GM12878 (cell line): ENCODE data around the gene TNRC6C. TPM values are rescaled to one million over a fixed set of nuclear protein-coding genes. Genes with fewer than 3 reads are reported as not detected.

ENCODE experiments used
- ATAC-seq: fragments of 200-7000 bp; cut with Tn5 transposase; 3 replicates; pipeline ENCODE4 v1.9.1; 2020; ENCODE audit warnings: mild to moderate bottlenecking, moderate library complexity
- BruUV-seq: library from RNA; stranded (reverse); fragments of 400-500 nt; replicated peaks from 2 replicates; lab custom pipeline; 2021; lab: Mats Ljungman, UMichigan
- CTCF ChIA-PET: fragments of 300-600 bp; sonication (Branson Sonifier 250); formaldehyde crosslinking; extraction: SDS; loops from one replicate; lab custom pipeline; 2021; ENCODE audit warnings: inconsistent platforms; lab: Yijun Ruan, JAX
- POLR2A ChIA-PET: fragments of 350-600 bp; formaldehyde crosslinking; extraction: SDS; loops from one replicate; lab custom pipeline; 2021; ENCODE audit warnings: inconsistent platforms; lab: Charles Lee
- RAD21 ChIA-PET: fragments of 300-600 bp; sonication (Branson Sonifier 250); formaldehyde crosslinking; loops from one replicate; lab custom pipeline; 2023; ENCODE audit warnings: antibody characterized with exemption; ENCODE audit not compliant: unreplicated experiment; lab: Charles Lee
- SMC1A ChIA-PET: fragments of 300-600 bp; sonication (Branson Sonifier 250); formaldehyde crosslinking; loops from one replicate; lab custom pipeline; 2023; ENCODE audit not compliant: unreplicated experiment, uncharacterized antibody; lab: Charles Lee
- DNase-seq: peaks from one replicate; pipeline ENCODE4 v3.0.0-alpha.2; 2011; ENCODE audit warnings: low read depth, low spot score
- FAIRE-seq: peaks from 3 replicates; lab custom pipeline; 2011; peaks lifted over from hg19 to GRCh38; lab: Jason Lieb, UNC
- H2AFZ ChIP-seq: 2 replicates; pipeline ENCODE4 v1.6.0; 2011; ENCODE audit warnings: low read depth, low read length, control low read depth; ENCODE audit not compliant: control insufficient read depth
- H3K27ac ChIP-seq: 2 replicates; pipeline ENCODE4 v1.5.1; 2011; ENCODE audit warnings: control low read depth; ENCODE audit not compliant: control insufficient read depth, insufficient read depth
- H3K27me3 ChIP-seq, 2 experiments: replicated peaks in 1 of 2; 2 replicates each; pipeline versions ENCODE4 v1.6.0 to v1.6.1; 2011; ENCODE audit warnings: low read length in 1 of 2; ENCODE audit not compliant: control insufficient read depth in 2 of 2, insufficient read depth in 2 of 2
- H3K36me3 ChIP-seq, 2 experiments: 2 replicates each; pipeline ENCODE4 v1.5.1; 2011; ENCODE audit warnings: low read length in 1 of 2; ENCODE audit not compliant: control insufficient read depth in 2 of 2, insufficient read depth in 2 of 2
- H3K4me1 ChIP-seq: 2 replicates; pipeline ENCODE4 v1.6.1; 2011; ENCODE audit warnings: mild to moderate bottlenecking, low read length, moderate library complexity, mixed read lengths; ENCODE audit not compliant: control insufficient read depth, insufficient read depth
- H3K4me2 ChIP-seq: 2 replicates; pipeline ENCODE4 v1.6.0; 2011; ENCODE audit warnings: control low read depth; ENCODE audit not compliant: control insufficient read depth, insufficient read depth
- H3K4me3 ChIP-seq: fragments of 200-600 bp; sonication (generic); 2 replicates; pipeline ENCODE4 v1.5.1; 2016
- H3K79me2 ChIP-seq: 2 replicates; pipeline ENCODE4 v1.6.0; 2011; ENCODE audit warnings: low read length; ENCODE audit not compliant: control insufficient read depth, insufficient read depth
- H3K9ac ChIP-seq: 2 replicates; pipeline ENCODE4 v1.8.0; 2011; ENCODE audit warnings: low read length, control low read depth, mixed read lengths; ENCODE audit not compliant: control insufficient read depth, insufficient read depth
- H3K9me3 ChIP-seq: replicated peaks from 3 replicates; pipeline ENCODE4 v1.5.1; 2011; ENCODE audit warnings: mild to moderate bottlenecking, low read length; ENCODE audit not compliant: control insufficient read depth, insufficient read depth
- H4K20me1 ChIP-seq: 2 replicates; pipeline ENCODE4 v1.6.0; 2011; ENCODE audit not compliant: control insufficient read depth, insufficient read depth
- ESRRA ChIP-seq: IDR thresholded peaks from 2 replicates; pipeline ENCODE4 v1.6.1; 2012; ENCODE audit warnings: mild to moderate bottlenecking, low read length, improper control_type of control experiment
- HDAC6 ChIP-seq: fragments of 200-600 bp; sonication (generic); IDR thresholded peaks from one replicate; pipeline ENCODE4 v1.8.0; 2017; ENCODE audit warnings: antibody characterized with exemption; ENCODE audit not compliant: unreplicated experiment
- MXI1 ChIP-seq: fragments of 150-350 bp; IDR thresholded peaks from 2 replicates; pipeline ENCODE4 v1.6.1; 2011; ENCODE audit warnings: low read depth, mild to moderate bottlenecking, inconsistent platforms, low read length, improper control_type of control experiment
- PML ChIP-seq: IDR thresholded peaks from 2 replicates; pipeline ENCODE4 v1.6.1; 2012; ENCODE audit warnings: low read length, inconsistent platforms
- POLR2AphosphoS5 ChIP-seq: IDR thresholded peaks from 2 replicates; pipeline ENCODE4 v1.6.1; 2011; ENCODE audit warnings: mild to moderate bottlenecking, low read length, inconsistent platforms
- WGBS: methylation state at CpG from one replicate; pipeline ENCODE4 v1.1.6; 2016; ENCODE audit warnings: low lambda C conversion rate; ENCODE audit not compliant: insufficient replicate concordance, insufficient coverage; ENCODE audit errors: missing lambda C conversion rate; 5-methylcytosine and 5-hydroxymethylcytosine counted together
- in situ Hi-C: fragments of 300-500 bp; cut with MboI; formaldehyde crosslinking; loops from 9 replicates; pipeline ENCODE4 v1.14.3; 2018; ENCODE audit warnings: mixed read lengths
- intact Hi-C: fragments of 100-400 bp; cut with micrococcal nuclease; formaldehyde crosslinking; loops from one replicate; pipeline ENCODE4 v1.14.2; 2022; ENCODE audit not compliant: unreplicated experiment
- polyA plus RNA-seq, 11 experiments: library from polyadenylated mRNA; depleted of rRNA in 4 of 11; unstranded in 6 of 11; stranded (reverse) in 5 of 11; fragments of >200 nt; fragmentation: Nextera tagmentation in 4 of 11; fragmentation: Illumina TruSeq in 1 of 11; extraction: Ambion mirVana in 4 of 11; extraction: Trizol in 1 of 11; gene quantifications; 1 replicate in 1 of 11; 2 replicates in 10 of 11; pipeline versions ENCODE4 v1.2.1 to v1.2.3, GENCODE V29; 2011 to 2016; ENCODE audit warnings: inconsistent platforms in 2 of 11, missing spikeins in 2 of 11, low read depth in 1 of 11
- total RNA-seq, 4 experiments: library from RNA; depleted of rRNA in 3 of 4; stranded (reverse); fragments of >200 nt in 3 of 4; fragmentation: Illumina TruSeq in 1 of 4; extraction: Trizol in 1 of 4; gene quantifications; 2 replicates each; pipeline versions ENCODE4 v1.2.1 to v1.2.3, GENCODE V29; 2013 to 2021
- TF ChIP-seq, protein P1 (sequence below), 3 experiments: IDR thresholded peaks in 2 of 3; conservative IDR thresholded peaks in 1 of 3; 2 replicates each; pipeline ENCODE4 v1.5.1; 2011; ENCODE audit warnings: low read depth in 3 of 3, low read length in 3 of 3, mild to moderate bottlenecking in 3 of 3, control low read depth in 2 of 3, moderate library complexity in 2 of 3, inconsistent platforms in 1 of 3, mixed read lengths in 1 of 3; ENCODE audit not compliant: control insufficient read depth in 2 of 3, insufficient read depth in 1 of 3; ENCODE audit errors: extremely low read depth in 1 of 3
- TF ChIP-seq, protein P2 (sequence below): IDR thresholded peaks from 2 replicates; pipeline ENCODE4 v1.6.1; 2011; ENCODE audit warnings: low read depth, mild to moderate bottlenecking, low read length, moderate library complexity, borderline replicate concordance; ENCODE audit errors: extremely low read depth

Gene TNRC6C
- total and polyA plus RNA-seq, 10 of the 15 experiments (the other 5 are each of a cell fraction or from before 2014, with no cell fraction given): 0.40 to 6.1 (median 0.96) TPM

- no TSS peak for BruUV-seq
- POLR2A ChIA-PET: interaction anchor here (1.2 kb wide), 1 partner anchor 56 kb away, joined by 3 read pairs; no protein-coding TSS in a partner anchor
- no peak for FAIRE-seq
These were observed 21.6 kb upstream of the TNRC6C start for GRCh38 chr17:77936881-77937280.

DNA sequence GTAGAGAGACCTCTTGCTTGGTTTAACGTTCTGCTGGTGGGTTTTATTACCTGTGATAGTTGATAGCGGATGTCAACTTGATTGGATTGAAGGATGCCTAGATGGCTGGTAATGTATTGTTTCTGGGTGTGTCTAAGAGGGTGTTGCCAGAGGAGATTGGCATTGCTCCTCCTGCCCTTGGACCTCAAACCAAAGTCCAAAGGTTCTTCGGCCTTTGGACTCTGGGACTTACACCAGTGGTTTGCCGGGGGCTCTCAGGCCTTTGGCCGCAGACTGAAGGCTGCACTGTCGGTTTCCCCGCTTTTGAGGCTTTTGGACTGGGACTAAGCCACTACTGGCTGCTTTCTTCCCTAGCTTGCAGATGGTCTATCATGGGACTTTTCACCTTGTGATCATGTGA lies 17.5 kb upstream of the TNRC6C start:
- Histone ChIP-seq H3K79me2 (no peaks in the 10 kb centered on the region), H2AFZ (no peak overlapping the region), H3K4me2 (no peak overlapping the region), H3K9ac (no peak overlapping the region), H3K4me3 (no peak overlapping the region), H3K9me3 (no peaks in the 10 kb centered on the region), H3K36me3 (no peaks in the 10 kb centered on the region), H3K27ac (no peak overlapping the region), H3K27me3 (peaks cover 3 to 8% of the 10 kb centered on the region in 2 experiments; a peak in 3 of 4 replicates), H4K20me1 (no peaks in the 10 kb centered on the region), H3K4me1 (no peaks in the 10 kb centered on the region)
- intact Hi-C loops (no loop called here), in situ Hi-C loops (no loop called here)
- no TSS peak for BruUV-seq
- POLR2A ChIA-PET: no interaction called here
- WGBS: 50% methylated on average over 7 of the region's 7 CpGs
- FAIRE-seq (no peak), ATAC-seq (no peak), DNase-seq (no peak)
- TF ChIP-seq, protein P1, sequence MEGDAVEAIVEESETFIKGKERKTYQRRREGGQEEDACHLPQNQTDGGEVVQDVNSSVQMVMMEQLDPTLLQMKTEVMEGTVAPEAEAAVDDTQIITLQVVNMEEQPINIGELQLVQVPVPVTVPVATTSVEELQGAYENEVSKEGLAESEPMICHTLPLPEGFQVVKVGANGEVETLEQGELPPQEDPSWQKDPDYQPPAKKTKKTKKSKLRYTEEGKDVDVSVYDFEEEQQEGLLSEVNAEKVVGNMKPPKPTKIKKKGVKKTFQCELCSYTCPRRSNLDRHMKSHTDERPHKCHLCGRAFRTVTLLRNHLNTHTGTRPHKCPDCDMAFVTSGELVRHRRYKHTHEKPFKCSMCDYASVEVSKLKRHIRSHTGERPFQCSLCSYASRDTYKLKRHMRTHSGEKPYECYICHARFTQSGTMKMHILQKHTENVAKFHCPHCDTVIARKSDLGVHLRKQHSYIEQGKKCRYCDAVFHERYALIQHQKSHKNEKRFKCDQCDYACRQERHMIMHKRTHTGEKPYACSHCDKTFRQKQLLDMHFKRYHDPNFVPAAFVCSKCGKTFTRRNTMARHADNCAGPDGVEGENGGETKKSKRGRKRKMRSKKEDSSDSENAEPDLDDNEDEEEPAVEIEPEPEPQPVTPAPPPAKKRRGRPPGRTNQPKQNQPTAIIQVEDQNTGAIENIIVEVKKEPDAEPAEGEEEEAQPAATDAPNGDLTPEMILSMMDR (IDR thresholded peaks at IDR 0.05 in 2 of 3, conservative IDR thresholded peaks at IDR 0.05 in 1 of 3; ENCODE audit: control insufficient read depth in 2 of 3, extremely low read depth in 1 of 3, insufficient read depth in 1 of 3, low read depth in 3 of 3, low read length in 3 of 3): no peak
- TF ChIP-seq POLR2AphosphoS5 (no peak), HDAC6 (no peak), ESRRA (no peak)
- TF ChIP-seq, protein P2, sequence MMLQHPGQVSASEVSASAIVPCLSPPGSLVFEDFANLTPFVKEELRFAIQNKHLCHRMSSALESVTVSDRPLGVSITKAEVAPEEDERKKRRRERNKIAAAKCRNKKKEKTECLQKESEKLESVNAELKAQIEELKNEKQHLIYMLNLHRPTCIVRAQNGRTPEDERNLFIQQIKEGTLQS: no peak
- RAD21 ChIA-PET: no interaction called here
- CTCF ChIA-PET: interaction anchor here (0.6 kb wide), 1 partner anchor 455 kb away, joined by 4 read pairs; no protein-coding TSS in a partner anchor
- SMC1A ChIA-PET: no interaction called here

More at GRCh38 chr17:77936881-77937280, 21.6 kb upstream of the TNRC6C start:
- no peak overlapping the region for H2AFZ ChIP-seq
- no peaks in the 10 kb centered on the region for H3K79me2 ChIP-seq
- no peak for TF ChIP-seq MXI1
- no peak for TF ChIP-seq PML
- TF ChIP-seq, all 136 proteins: peak for 0
- ChIA-PET SMC1A (interaction anchor here (2.4 kb wide), 1 partner anchor 20 kb away, joined by 6 read pairs; no protein-coding TSS in a partner anchor), CTCF (interaction anchor here (2.7 kb wide), 1 partner anchor 76 kb away, joined by 8 read pairs; no protein-coding TSS in a partner anchor), RAD21 (interaction anchor here (0.7 kb wide), 1 partner anchor 26 kb away, joined by 4 read pairs; no protein-coding TSS in a partner anchor)
- H3K27ac ChIP-seq: no peak overlapping the region
- H3K4me2 ChIP-seq: no peak overlapping the region
- H4K20me1 ChIP-seq: no peaks in the 10 kb centered on the region
- DNase-seq (no peak), ATAC-seq (no peak)
- 49% methylated on average over 10 of the region's 10 CpGs for WGBS
- H3K36me3 ChIP-seq: no peaks in the 10 kb centered on the region
- no peaks in the 10 kb centered on the region for H3K4me1 ChIP-seq
- H3K4me3 ChIP-seq: no peak overlapping the region
- intact Hi-C loops (no loop called here), in situ Hi-C loops (no loop called here)
- H3K9me3 ChIP-seq: no peaks in the 10 kb centered on the region
- no peak overlapping the region for H3K9ac ChIP-seq
- peaks cover 2% of the 10 kb centered on the region in 2 experiments; a peak in 3 of 4 replicates for H3K27me3 ChIP-seq
